Fibroblast of lung (primary cell): ENCODE results near the gene PLEKHA5.

ENCODE experiments used
- CTCF ChIP-seq, 2 donors: IDR thresholded peaks in 1 of 2; conservative IDR thresholded peaks in 1 of 2; 1 replicate in 1 of 2; 2 replicates in 1 of 2; pipeline ENCODE4 v1.5.1; 2011 to 2012; ENCODE audit warnings: low read length in 2 of 2, control low read depth in 1 of 2, inconsistent platforms in 1 of 2, low read depth in 1 of 2, mild to moderate bottlenecking in 1 of 2
- EZH2 ChIP-seq: IDR thresholded peaks from 2 replicates; pipeline ENCODE4 v1.5.1; 2012; ENCODE audit warnings: low read length, control low read depth, mild to moderate bottlenecking; ENCODE audit errors: missing control alignments

- TF ChIP-seq CTCF (conservative IDR thresholded peaks at IDR 0.05 in 1 of 2, IDR thresholded peaks at IDR 0.05 in 1 of 2; ENCODE audit: low read depth in 1 of 2, low read length in 2 of 2) = no peak
- no peak for TF ChIP-seq EZH2
These were observed 174.0 kb downstream of the PLEKHA5 start for GRCh38 chr12:19303496-19303895.
